GM15510 (cell line): ENCODE data around the gene ADA.
A peak's percentile ranks its signal among the peaks of the same experiment; 100 is the strongest.

Experiments
- POLR2A ChIP-seq: IDR thresholded peaks from 3 replicates; pipeline ENCODE4 v1.6.1; 2011; ENCODE audit warnings: borderline replicate concordance; ENCODE audit not compliant: insufficient read length; ENCODE audit errors: extremely low read depth

Gene ADA

GRCh38 chr20:44651684-44652423 lies at the start of gene ADA:
ADA (minus strand) TSS chr20:44651699; CDS start chr20:44651607, 92 bp downstream.
- peak; percentile 42 for TF ChIP-seq POLR2A

GRCh38 chr20:44700306-44700705 lies 48.8 kb upstream of the ADA start:
- no peak for TF ChIP-seq POLR2A

- no peak for TF ChIP-seq POLR2A
Measured at GRCh38 chr20:44698351-44698750, 46.9 kb upstream of the ADA start.

GRCh38 chr20:44696315-44696714 lies 44.8 kb upstream of the ADA start:
- no peak for TF ChIP-seq POLR2A

GRCh38 chr20:44695674-44696300 lies 44.3 kb upstream of the ADA start:
- TF ChIP-seq POLR2A = no peak

- no peak for TF ChIP-seq POLR2A
Measured at GRCh38 chr20:44695295-44695673, 43.8 kb upstream of the ADA start.

- TF ChIP-seq POLR2A = no peak
Measured at GRCh38 chr20:44694159-44694558, 42.7 kb upstream of the ADA start.

GRCh38 chr20:44693627-44694026 lies 42.1 kb upstream of the ADA start:
- no peak for TF ChIP-seq POLR2A

GRCh38 chr20:44692932-44693480 lies 41.5 kb upstream of the ADA start:
- TF ChIP-seq POLR2A = no peak

GRCh38 chr20:44691424-44692423 lies 40.2 kb upstream of the ADA start:
- TF ChIP-seq POLR2A = no peak

GRCh38 chr20:44690781-44691423 lies 39.4 kb upstream of the ADA start:
- TF ChIP-seq POLR2A = no peak

- no peak for TF ChIP-seq POLR2A
Measured at GRCh38 chr20:44689809-44690208, 38.3 kb upstream of the ADA start.

- TF ChIP-seq POLR2A = no peak
Measured at GRCh38 chr20:44688053-44688625, 36.6 kb upstream of the ADA start.

- no peak for TF ChIP-seq POLR2A
Measured at GRCh38 chr20:44686934-44687333, 35.4 kb upstream of the ADA start.
